Measurements from ENCODE around the gene RAMP1.
"Not testable (repeated sequence)": the region's sequence is repeated elsewhere in the genome, so short reads cannot be mapped to it uniquely, and the experiment has no call there.

Gene RAMP1

GRCh38 chr2:237863689-237864443 lies 4.4 kb downstream of the RAMP1 start:
- DNase-seq (ENCODE audit: low read depth, low spot score), result no peak

GRCh38 chr2:237864444-237864931 lies 5.1 kb downstream of the RAMP1 start:
- DNase-seq (ENCODE audit: low read depth, low spot score), result no peak

GRCh38 chr2:237864940-237865622 lies 5.7 kb downstream of the RAMP1 start:
- DNase-seq (ENCODE audit: low read depth, low spot score), result no peak

- no peak for DNase-seq (ENCODE audit: low read depth, low spot score)
These were observed 6.2 kb downstream of the RAMP1 start for GRCh38 chr2:237865623-237866041.

GRCh38 chr2:237866101-237866621 lies 6.7 kb downstream of the RAMP1 start:
- no peak for DNase-seq (ENCODE audit: low read depth, low spot score)

- no peak for DNase-seq (ENCODE audit: low read depth, low spot score)
These were observed 8.0 kb downstream of the RAMP1 start for GRCh38 chr2:237867465-237867864.

- DNase-seq (ENCODE audit: low read depth, low spot score), result not testable (repeated sequence)
These were observed 8.7 kb downstream of the RAMP1 start for GRCh38 chr2:237868074-237868473.

GRCh38 chr2:237868631-237869342 lies 9.4 kb downstream of the RAMP1 start:
- DNase-seq (ENCODE audit: low read depth, low spot score), result no peak

GRCh38 chr2:237869343-237870102 lies 10.1 kb downstream of the RAMP1 start:
- no peak for DNase-seq (ENCODE audit: low read depth, low spot score)

- no peak for DNase-seq (ENCODE audit: low read depth, low spot score)
These were observed 10.7 kb downstream of the RAMP1 start for GRCh38 chr2:237870126-237870525.

- no peak for DNase-seq (ENCODE audit: low read depth, low spot score)
These were observed 11.6 kb downstream of the RAMP1 start for GRCh38 chr2:237870754-237871651.

GRCh38 chr2:237872178-237872887 lies 12.9 kb downstream of the RAMP1 start:
- no peak for DNase-seq (ENCODE audit: low read depth, low spot score)

GRCh38 chr2:237873421-237873831 lies 14.0 kb downstream of the RAMP1 start:
- DNase-seq (ENCODE audit: low read depth, low spot score), result no peak

GRCh38 chr2:237873897-237874551 lies 14.6 kb downstream of the RAMP1 start:
- no peak for DNase-seq (ENCODE audit: low read depth, low spot score)

GRCh38 chr2:237874585-237875161 lies 15.2 kb downstream of the RAMP1 start:
- DNase-seq (ENCODE audit: low read depth, low spot score), result no peak

- no peak for DNase-seq (ENCODE audit: low read depth, low spot score)
These were observed 16.0 kb downstream of the RAMP1 start for GRCh38 chr2:237875256-237876060.

GRCh38 chr2:237876061-237876526 lies 16.7 kb downstream of the RAMP1 start:
- no peak for DNase-seq (ENCODE audit: low read depth, low spot score)

GRCh38 chr2:237876532-237876931 lies 17.1 kb downstream of the RAMP1 start:
- DNase-seq (ENCODE audit: low read depth, low spot score), result no peak

All from activated CD4-positive, CD25-positive, alpha-beta regulatory T cell treated with anti-CD3 and anti-CD28 coated beads, Interleukin-2, amount 50 U/mL, for 16 hours (primary cell).